ENCODE measurements around the gene TMEM198. TPM values are rescaled to one million over a fixed set of nuclear protein-coding genes. Genes with fewer than 3 reads are reported as not detected.

The TMEM198 gene
- polyA plus RNA-seq, 1 donor (not counting 4 experiments of a cell fraction or from before 2014, with no cell fraction given): 0.81 TPM

- H3K36me3 ChIP-seq (ENCODE audit: control insufficient read depth in 2 of 2, extremely low read depth in 1 of 2, insufficient read depth in 2 of 2, low read length in 2 of 2): no peaks in the 10 kb centered on the region
- FAIRE-seq (no peak), DNase-seq (ENCODE audit: low read depth, low spot score) (no peak)
- H3K4me3 ChIP-seq (ENCODE audit: control insufficient read depth in 2 of 3, extremely low read depth in 1 of 3, insufficient read depth in 2 of 3, low read depth in 1 of 3, low read length in 3 of 3): no peak overlapping the region
- no peak overlapping the region for H3K9ac ChIP-seq (ENCODE audit: control insufficient read depth, extremely low read depth, insufficient read depth, low read length)
- no peak overlapping the region for H3K27ac ChIP-seq (ENCODE audit: control insufficient read depth, insufficient read depth, low read length)
- H3K4me2 ChIP-seq (ENCODE audit: control insufficient read depth, extremely low read depth, insufficient read depth, low read depth, low read length): no peak overlapping the region
- H3K27me3 ChIP-seq (ENCODE audit: control insufficient read depth, extremely low read depth, insufficient read depth, low read length): peaks cover 6% of the 10 kb centered on the region
- TF ChIP-seq EZH2 (IDR thresholded peaks at IDR 0.05; ENCODE audit: low read length) (no peak), CTCF (optimal IDR thresholded peaks at IDR 0.05 in 1 of 3, IDR thresholded peaks at IDR 0.05 in 1 of 3, conservative IDR thresholded peaks at IDR 0.05 in 1 of 3; ENCODE audit: extremely low read depth in 1 of 3, insufficient read depth in 2 of 3, low read length in 3 of 3) (no peak)
- no peaks in the 10 kb centered on the region for H3K9me1 ChIP-seq (ENCODE audit: control insufficient read depth, extremely low read depth, insufficient read depth, low read length)
- H2AFZ ChIP-seq (ENCODE audit: control insufficient read depth, low read length): no peak overlapping the region
- H3K4me1 ChIP-seq (ENCODE audit: control insufficient read depth, extremely low read depth, insufficient read depth, low read length): no peaks in the 10 kb centered on the region
- dilution Hi-C loops (cut with MboI; ENCODE audit: extremely low pct_ligation_motif_present, low sequenced_read_pairs): no loop called here
- no peaks in the 10 kb centered on the region for H3K79me2 ChIP-seq (ENCODE audit: control insufficient read depth, insufficient read depth, low read length)
- H4K20me1 ChIP-seq (ENCODE audit: control insufficient read depth, extremely low read depth, insufficient read depth, low read length): no peaks in the 10 kb centered on the region
- no peaks in the 10 kb centered on the region for H3K9me3 ChIP-seq (ENCODE audit: control insufficient read depth, low read depth, low read length)
Measured at GRCh38 chr2:219578811-219579613, 35.2 kb downstream of the TMEM198 start.

GRCh38 chr2:219581346-219581745 is 37.5 kb downstream of the TMEM198 start:
- TF ChIP-seq EZH2 (IDR thresholded peaks at IDR 0.05; ENCODE audit: low read length) (no peak), CTCF (optimal IDR thresholded peaks at IDR 0.05 in 1 of 3, IDR thresholded peaks at IDR 0.05 in 1 of 3, conservative IDR thresholded peaks at IDR 0.05 in 1 of 3; ENCODE audit: extremely low read depth in 1 of 3, insufficient read depth in 2 of 3, low read length in 3 of 3) (no peak)
- dilution Hi-C loops (cut with MboI; ENCODE audit: extremely low pct_ligation_motif_present, low sequenced_read_pairs): no loop called here
- Histone ChIP-seq H3K4me1 (ENCODE audit: control insufficient read depth, extremely low read depth, insufficient read depth, low read length) (no peaks in the 10 kb centered on the region), H2AFZ (ENCODE audit: control insufficient read depth, low read length) (no peak overlapping the region), H4K20me1 (ENCODE audit: control insufficient read depth, extremely low read depth, insufficient read depth, low read length) (no peaks in the 10 kb centered on the region), H3K4me3 (ENCODE audit: control insufficient read depth in 2 of 3, extremely low read depth in 1 of 3, insufficient read depth in 2 of 3, low read depth in 1 of 3, low read length in 3 of 3) (no peak overlapping the region), H3K36me3 (ENCODE audit: control insufficient read depth in 2 of 2, extremely low read depth in 1 of 2, insufficient read depth in 2 of 2, low read length in 2 of 2) (no peaks in the 10 kb centered on the region), H3K9me3 (ENCODE audit: control insufficient read depth, low read depth, low read length) (no peaks in the 10 kb centered on the region), H3K79me2 (ENCODE audit: control insufficient read depth, insufficient read depth, low read length) (no peaks in the 10 kb centered on the region), H3K9ac (ENCODE audit: control insufficient read depth, extremely low read depth, insufficient read depth, low read length) (no peak overlapping the region), H3K9me1 (ENCODE audit: control insufficient read depth, extremely low read depth, insufficient read depth, low read length) (no peaks in the 10 kb centered on the region), H3K27ac (ENCODE audit: control insufficient read depth, insufficient read depth, low read length) (no peak overlapping the region), H3K4me2 (ENCODE audit: control insufficient read depth, extremely low read depth, insufficient read depth, low read depth, low read length) (no peak overlapping the region), H3K27me3 (ENCODE audit: control insufficient read depth, extremely low read depth, insufficient read depth, low read length) (peaks cover 6% of the 10 kb centered on the region)
- no peak for FAIRE-seq
- DNase-seq (ENCODE audit: low read depth, low spot score): no peak

Data from keratinocyte (primary cell).